Dermis blood vessel endothelial cell (primary cell): Measurements from ENCODE around the gene MYOM3. TPM values are rescaled to one million over a fixed set of nuclear protein-coding genes. Genes with fewer than 3 reads are reported as not detected.
A peak's percentile ranks its signal among the peaks of the same experiment; 100 is the strongest.
"Not testable (repeated sequence)": the region's sequence is repeated elsewhere in the genome, so short reads cannot be mapped to it uniquely, and the experiment has no call there.

ENCODE experiments used
- DNase-seq: peaks from one replicate; pipeline ENCODE4 v3.0.0; 2010
- total RNA-seq: library from RNA; depleted of rRNA; stranded (reverse); fragments of >200 nt; gene quantifications from 2 replicates; pipeline ENCODE4 v1.2.3, GENCODE V29; 2014

MYOM3 gene
- total RNA-seq, 1 donor from 2014 or later, result not detected

DNA sequence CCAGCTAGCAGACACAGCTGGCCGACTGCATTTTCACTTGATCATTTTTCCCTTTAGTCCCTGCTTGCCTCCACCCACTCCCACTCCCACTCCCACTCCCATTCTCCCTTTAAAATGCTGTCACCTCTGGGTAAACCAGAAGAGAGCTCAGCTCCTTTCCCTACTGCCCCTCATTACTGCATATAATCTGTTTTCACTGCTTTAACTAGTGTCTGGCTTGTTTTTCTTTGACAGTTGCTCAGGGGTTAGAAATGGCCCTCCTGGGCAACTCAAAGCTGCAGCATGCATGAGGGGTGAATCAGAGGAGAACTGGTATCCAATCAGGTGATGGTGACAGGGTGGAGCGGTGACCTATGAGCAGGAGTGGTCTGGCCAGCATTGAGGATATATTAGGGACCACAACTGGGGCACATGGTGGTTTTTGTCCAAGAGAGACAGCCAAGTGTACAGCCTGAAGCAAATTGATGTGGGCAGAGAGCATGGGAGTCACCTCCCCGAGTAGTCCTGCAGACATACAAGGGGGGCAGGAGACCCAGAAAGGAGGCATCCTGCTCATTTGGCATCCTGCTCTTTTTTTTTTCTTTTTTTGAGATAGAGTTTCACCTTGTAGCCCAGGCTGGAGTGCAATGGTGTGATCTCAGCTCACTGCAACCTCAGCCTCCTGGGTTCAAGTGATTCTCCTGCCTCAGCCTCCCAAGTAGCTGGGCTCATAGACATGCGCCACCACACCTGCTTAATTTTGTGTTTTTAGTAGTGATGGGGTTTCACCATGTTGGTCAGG is 89.2 kb downstream of the MYOM3 start:
- DNase-seq, result peak; percentile 23

DNA sequence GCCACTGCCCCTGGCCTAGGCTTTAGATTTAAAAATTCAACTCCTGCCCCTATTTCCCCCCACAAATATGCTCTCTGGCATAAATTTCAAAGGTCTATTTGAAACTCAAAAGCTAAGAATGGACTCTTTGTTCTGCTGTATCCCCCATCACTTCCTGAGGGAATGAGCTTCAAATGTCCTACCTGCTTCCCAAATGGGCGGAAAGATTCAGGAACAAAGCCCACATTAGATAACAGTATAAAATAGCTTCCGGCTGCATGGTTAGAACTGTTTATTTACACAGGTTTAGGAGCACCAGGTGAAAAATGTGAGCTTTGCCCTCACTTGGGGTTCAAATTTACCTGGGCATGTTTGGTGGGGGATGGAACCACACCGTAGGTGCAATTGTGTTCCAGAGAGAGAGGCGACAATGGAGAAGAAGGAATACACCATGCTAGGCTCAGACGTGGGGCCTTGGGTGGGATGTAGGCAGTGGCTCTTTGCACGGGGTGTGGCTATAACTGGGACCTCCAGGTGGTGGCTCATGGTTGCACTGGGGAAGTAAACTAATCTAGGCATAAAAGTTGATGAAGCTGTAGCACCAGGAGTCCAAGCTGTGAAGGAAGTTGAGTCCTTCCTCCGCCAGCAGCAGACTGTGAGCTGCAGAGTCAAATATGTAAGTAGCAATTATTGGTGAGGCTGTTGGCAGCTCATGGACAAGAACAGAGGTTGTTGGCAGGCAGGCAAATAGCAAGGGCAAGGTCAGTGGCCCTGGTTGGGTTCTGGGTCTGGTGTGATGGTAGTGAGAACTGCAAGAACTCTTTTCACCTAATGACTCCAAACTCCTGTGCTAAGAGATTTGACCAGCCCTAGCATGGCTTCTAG is 90.3 kb downstream of the MYOM3 start:
- peak; percentile 30 for DNase-seq

DNA sequence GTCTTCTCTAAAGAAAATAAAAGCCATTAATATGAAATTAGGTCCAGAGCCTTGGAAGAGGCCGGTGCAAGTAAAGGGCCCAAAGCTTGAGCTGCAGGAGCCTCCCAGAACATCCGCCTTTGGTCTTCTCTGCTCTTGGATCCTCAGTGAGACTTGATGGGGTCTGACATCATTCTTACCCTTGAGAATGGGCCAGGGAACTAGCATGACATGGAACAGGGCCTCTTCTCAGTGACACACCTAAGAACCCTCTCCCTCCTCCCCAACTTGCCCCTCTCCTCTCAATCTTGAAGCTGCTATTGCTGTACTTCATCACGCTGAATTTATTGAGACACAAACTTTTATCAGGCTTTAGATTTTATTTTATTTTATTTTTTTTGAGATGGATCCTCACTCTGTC is 91.5 kb downstream of the MYOM3 start:
- DNase-seq, result no peak

DNA sequence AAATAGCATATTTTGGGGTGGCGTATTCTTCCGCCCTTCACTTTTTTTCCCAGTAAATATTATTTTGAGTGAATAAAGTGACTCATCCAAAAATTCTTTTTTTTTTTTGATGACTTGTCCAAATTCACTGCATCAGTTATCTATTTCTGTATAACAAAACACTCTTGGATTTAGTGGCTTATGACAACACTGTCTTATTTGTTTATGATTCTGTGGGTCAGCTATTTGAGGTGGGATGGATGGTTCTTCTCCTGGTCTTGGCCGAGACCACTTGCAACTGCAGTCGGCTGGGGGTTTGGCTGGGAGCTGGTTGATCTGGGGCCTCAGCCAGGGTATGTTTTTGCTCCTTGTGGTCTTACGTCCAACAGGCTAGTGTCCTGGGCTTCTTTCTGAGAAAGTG is 91.9 kb downstream of the MYOM3 start:
- no peak for DNase-seq

DNA sequence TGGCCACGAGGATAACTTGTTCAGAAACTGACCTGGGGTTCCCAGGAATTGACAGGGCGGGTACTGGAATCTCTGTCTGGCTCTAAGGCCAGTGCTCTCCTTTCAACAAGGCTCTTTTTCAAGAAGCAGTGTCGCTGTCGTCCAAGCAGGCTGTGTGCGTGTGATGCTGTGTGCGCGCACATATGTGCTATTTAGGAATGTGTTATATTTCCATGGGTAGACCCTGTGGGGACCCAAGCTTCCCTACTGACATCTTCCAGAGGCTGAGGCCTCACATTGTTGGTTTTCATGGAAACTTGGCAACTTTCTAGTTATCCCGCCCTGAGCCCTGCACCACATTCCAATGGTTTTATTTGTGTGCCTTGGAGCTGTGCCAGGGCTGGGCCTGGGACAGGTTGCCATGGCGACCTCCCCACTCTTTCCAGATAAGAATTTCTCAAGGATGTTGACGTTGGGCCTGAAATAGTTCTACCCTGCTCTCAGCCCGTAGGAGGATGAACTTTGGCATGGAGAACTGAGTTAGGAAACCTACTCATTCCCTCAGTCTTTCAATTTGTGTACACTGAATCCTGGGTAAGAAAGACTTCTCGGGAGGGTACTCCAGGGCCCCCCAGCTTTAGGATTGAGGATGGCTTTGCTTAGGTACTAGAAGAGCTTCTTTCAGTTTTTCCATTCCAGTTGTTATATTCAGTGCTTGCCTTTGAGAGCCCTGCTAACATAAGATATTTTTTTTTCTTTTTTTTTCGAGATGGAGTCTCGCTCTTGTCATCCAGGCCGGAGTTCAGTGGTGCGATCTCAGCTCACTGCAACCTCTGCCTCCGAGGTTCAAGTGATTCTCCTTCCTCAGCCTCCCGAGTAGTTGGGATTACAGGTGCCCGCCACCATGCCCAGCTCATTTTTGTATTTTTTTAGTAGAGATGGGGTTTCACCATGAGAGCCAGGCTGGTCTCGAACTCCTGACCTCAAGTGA is 93.0 kb downstream of the MYOM3 start:
- peak; percentile 100 for DNase-seq

DNA sequence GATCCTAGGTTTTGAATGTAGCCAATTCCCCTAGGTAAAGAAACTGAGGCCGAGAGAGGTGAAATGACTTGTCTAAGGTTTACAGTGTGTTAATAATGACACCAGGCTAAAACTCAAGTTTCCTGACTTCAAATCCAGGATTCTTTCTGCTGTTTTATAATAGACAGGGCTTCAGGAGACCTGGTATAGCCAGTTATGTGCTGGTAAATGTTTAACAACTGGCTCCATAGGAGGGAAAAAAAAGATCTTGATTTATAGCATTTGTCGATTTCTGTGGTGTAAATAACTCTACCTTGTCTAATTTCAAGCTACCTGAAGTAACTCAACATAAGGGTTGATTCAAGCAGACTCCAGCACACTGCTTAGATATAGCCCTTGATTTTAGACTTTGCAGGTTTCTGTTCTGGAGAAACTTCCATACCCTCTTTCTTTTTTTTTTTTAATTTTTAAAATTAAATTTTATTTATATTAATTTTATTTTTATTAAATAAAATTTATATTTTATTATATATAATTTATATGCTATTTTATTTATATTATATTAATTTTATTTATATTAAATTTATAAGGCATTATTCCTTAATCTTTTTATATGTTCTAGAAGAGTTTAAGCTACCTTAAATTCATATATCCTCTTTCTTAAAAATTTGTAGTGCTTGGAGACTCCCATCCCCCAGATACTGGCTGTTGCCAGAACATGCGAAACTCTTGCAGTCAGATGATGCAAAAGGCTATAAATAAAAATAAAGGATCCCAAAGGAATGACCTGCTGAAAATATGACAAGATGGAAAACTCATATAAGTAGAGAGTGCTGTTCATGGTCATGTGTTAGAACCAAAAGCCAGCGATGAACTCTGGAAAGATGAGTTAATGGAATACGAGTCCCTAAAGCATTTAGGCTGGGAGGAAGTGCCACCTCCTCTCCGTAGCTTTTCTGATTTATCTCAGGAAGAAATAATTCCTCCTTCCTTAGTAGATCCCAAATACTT is 96.4 kb downstream of the MYOM3 start:
- DNase-seq, result peak; percentile 21

DNA sequence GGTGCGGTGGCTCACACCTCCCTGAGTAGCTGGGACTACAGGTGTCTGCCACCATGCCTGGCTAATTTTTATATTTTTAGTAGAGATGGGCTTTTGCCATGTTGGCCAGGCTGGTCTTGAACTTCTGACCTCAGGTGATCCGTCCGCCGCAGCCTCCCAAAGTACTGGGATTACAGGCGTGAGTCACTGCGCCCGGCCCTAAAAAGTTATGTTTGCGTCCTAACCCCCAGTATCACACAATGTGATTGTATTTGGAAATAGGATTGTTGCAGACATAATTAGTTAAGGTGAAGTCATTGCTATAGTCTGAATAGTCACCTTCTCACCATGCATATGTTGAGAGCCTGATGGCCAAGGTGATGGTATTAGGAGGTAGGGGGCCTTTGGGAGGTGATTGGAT is 99.1 kb downstream of the MYOM3 start:
- not testable (repeated sequence) for DNase-seq

DNA sequence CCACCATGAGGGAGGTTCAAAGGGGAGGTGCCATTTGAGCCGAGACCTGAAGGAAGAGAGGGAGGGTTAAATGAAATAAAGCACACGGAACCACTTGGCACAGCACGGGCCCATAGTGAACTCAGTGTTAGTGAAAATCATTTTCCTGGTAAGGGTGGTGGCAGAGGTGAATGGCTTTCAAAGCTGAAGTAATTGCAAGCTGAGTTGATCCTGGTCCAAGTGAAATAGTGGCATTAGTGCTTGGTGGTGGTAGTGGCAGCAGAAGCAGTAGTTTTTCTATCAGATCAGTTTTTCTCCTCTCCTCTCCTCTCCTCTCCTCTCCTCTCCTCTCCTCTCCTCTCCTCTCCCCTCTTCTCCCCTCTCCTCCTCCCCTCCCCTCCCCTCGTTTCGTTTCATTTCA is 101.3 kb downstream of the MYOM3 start:
- no peak for DNase-seq

DNA sequence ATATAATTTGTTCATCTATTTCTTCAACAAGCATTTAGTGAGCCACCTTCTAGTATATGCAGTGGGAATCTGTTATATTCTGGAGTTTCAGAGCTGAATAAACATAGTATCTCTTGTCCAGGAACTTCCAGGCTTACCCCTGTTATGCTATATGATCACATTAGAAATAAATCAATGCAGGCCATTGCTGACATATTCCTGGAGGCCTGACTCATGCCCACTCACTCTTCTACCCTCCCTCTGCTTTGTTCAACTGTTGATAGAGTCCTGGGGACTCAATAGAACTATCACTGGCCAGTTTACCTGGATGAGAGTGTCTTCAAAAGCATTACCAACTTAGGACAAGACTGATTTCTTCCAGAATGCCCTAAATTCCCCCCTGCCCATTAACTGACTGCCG is 102.5 kb downstream of the MYOM3 start:
- peak; percentile 82 for DNase-seq

DNA sequence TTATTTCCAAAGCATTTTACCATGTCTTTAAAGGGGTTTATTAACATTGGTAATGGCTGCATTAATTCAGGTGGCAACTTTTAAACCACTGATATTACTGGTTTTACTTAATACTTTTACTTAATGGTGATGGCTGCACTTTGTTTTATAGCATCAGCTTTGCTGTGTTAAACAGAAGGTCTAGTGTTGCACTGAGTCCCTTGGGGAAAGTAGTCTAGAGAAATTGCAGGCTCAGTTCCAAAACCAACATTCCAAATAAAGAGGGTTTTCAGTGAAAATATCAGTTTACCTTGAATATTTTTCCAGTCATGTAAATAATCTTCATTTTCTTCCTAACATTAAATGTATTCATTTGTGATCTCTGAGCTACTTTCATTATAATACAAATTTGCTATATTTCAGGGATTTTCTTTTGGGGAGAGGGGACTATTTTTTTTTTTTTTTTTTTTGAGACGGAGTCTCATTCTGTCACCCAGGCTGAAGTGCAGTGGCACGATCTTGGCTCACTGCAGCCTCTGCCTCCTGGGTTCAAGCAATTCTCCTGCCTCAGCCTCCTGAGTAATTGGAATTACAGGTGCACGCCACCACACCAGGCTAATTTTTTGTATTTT is 103.3 kb downstream of the MYOM3 start:
- DNase-seq, result peak; percentile 58

DNA sequence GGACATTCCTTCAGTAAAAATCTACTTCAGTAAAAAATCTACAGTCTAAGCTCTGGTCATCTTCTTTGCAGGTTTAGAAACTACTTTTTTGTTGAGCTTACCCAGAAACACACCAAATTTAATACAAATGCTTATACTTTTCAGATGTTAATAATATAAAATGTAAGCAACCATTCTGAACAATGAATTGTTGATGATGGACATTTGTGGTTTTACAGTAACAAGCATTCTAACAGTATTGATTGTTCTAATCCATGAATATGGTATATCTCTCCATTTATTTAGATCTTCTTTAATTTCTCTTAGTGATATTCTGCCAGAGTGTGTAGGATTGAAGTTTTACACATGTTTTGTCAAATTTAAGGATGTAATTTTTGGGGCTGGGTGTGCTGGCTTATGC is 104.9 kb downstream of the MYOM3 start:
- DNase-seq, result no peak

Other genes starting within 250 kb of the MYOM3 start
- gene FUCA1, start 243.8 kb downstream of the MYOM3 start, total RNA-seq, result 10.7 and 20.6 TPM in 2 replicates
- not detected in 2 replicates for gene CNR2, start 198.8 kb downstream of the MYOM3 start, total RNA-seq
- gene PNRC2, start 152.3 kb downstream of the MYOM3 start, total RNA-seq, result 157 and 190 TPM in 2 replicates
- 108 and 109 TPM in 2 replicates for gene SRSF10, start 131.8 kb downstream of the MYOM3 start, total RNA-seq
- gene IL22RA1, start 31.0 kb upstream of the MYOM3 start, total RNA-seq, result not detected in 2 replicates
- gene IFNLR1, start 75.2 kb upstream of the MYOM3 start, total RNA-seq, result under 0.01 and 0.05 TPM in 2 replicates
- not detected in 2 replicates for gene GRHL3, start 207.2 kb upstream of the MYOM3 start, total RNA-seq